GM18520 (cell line): ENCODE data around the gene RHNO1.

Experiments
- ATAC-seq: cut with Tn5 transposase; IDR thresholded peaks from one replicate; pipeline ENCODE4 v1.9.1; 2021; ENCODE audit not compliant: unreplicated experiment

RHNO1 gene

DNA sequence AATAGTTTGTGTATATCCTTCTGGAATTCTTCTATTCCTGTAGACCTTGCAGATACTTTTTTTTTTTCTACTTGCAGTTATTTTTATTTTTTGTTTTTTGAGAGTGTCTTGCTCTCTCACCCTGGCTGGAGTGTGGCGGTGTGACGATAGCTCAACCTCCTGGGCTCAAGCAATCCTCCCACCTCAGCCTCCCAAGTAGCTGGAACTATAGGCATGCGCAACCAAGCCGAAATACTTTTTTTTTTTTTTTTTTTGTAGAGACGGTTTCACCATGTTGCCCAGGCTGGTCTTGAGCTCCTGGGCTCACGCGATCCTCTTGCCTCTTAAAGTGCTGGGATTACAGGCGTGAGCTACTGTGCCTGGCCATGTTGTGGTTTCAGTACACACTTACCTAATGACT lies 23.6 kb downstream of the RHNO1 start:
- ATAC-seq: no peak

DNA sequence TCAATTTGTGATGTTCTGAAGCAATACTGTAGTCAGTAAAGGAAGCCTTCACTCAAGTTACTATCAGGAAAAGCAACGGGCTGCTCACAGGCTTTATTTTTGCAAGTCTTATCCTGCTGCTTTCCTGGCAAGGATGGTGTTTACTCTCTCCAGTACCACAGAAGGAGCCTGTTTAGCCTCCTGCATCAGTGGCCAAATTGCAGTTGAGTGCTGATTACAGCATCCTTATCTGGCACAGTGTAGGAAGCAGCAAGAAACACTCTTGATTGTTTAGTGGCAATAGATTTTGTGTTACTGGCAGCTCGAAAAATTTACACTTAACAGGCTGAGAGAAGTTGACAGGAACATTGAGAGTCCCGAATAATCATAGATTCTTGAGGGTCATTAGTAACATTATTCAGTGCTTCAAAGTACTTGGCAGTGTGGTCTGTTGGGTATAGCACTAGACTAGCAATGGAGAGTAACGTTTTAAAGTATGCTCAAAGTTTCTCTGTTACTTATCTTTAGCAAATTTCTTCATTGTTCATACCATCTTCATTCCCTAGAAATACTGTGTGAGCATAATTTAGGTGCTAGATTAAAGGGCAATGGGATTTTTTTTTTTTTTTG lies 25.4 kb downstream of the RHNO1 start:
- ATAC-seq: no peak

DNA sequence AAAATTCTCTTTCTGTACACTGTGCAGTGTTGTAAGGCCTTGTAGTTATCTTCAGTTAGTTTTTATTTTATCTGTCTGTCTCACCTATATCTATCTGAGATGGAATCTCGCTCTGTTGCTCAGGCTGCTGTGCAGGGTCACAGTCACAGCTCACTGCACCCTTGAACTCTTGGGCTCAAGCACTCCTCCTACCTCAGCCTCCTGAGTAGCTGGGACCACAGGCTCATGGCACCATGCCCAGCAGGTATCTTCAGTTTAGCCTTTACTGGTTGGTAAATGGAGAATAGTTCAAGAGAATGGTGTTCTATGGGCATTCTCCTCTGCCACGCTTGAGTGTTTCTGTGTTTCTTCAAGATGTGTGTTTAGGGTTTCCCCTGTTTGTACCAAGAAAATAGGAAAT lies 27.2 kb downstream of the RHNO1 start:
- no peak for ATAC-seq

DNA sequence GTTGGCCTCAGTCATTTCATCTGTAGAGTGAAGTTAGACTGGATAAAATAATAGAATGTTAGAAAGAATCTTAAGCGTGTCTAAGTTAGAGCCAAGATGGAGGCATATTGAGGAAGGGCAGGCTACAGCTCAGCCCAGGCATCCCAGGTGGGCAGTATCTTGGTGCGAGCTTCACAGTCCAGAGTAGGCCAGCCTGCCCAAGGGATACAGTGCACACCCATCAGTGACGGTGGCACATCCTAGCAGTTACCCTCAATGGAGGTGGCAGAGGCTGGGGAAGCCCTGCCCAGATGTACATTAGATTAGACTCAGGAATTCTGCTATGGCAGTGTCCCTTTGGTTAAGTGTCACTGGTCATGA lies 35.2 kb downstream of the RHNO1 start:
- no peak for ATAC-seq

DNA sequence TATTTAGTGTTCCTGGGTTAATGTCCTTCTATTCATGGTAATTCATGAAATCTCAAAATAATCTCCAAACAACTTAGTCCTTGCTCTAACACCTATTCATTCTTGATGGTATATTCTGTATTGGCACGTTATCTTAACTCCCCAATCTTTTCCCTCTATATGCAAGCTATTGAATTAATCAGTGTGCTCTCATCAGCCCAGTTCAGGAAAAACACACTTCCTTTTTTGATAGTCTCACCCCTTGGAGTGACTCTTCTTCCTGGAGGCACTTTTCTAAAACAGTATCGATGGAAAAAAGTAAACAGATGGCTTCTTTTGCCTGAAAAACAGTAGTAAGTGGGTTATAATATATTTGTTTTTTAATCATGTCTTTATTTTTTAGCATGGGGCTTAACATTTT lies 42.2 kb downstream of the RHNO1 start:
- no peak for ATAC-seq

DNA sequence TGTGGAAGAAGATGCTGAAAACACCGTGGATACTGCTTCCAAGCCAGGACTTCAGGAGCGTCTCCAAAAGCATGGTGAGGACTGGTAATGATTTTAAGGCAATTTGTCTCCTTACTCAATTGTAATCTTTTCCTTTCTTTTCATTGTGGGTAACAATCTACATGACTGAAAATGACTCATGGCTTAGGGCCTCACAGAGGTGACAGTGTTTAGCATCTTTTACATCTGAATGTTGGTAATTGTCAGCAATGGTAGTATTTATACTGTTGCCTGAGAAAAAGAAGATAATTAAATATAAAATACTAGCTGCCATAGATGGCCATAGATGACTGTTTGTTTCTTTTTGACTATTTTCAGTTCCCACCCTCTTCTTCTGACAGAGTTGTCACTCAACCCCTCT lies 45.3 kb downstream of the RHNO1 start:
- no peak for ATAC-seq

DNA sequence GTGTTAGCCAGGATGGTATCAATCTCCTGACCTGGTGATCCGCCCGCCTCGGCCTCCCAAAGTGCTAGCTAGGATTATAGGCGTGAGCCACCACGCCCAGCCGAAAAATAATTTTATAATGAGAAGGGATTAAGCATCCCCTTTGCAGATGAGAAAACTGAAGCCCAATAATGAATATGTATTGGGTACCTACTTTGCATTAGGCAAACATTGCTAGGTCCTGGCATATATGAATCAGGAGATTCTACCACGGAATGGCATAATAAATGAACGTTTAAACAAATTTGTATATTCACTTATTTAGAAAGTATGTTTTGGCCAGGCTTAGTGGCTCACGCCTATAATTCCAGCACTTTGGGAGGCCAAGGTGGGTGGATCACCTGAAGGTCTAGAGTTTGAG lies 46.0 kb downstream of the RHNO1 start:
- ATAC-seq: no peak

DNA sequence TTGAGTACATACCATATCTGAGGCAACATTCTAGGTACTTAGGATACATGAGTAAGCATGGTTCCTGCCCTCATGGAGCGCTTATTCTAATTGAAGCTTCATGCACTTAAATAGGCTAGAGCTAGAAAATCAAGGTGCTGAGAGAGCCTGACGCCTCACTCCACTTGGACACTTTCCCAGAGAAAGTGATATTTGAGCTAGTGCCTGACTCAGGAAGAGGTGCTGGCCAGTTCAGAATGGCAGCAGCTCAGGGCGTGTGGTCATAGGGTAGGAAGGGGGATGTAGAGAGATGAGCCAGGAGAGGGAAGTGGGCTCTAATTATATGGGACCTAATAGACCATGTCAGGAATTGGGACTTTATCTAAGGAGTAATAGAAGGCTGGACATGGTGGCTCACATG lies 47.0 kb downstream of the RHNO1 start:
- ATAC-seq: no peak

DNA sequence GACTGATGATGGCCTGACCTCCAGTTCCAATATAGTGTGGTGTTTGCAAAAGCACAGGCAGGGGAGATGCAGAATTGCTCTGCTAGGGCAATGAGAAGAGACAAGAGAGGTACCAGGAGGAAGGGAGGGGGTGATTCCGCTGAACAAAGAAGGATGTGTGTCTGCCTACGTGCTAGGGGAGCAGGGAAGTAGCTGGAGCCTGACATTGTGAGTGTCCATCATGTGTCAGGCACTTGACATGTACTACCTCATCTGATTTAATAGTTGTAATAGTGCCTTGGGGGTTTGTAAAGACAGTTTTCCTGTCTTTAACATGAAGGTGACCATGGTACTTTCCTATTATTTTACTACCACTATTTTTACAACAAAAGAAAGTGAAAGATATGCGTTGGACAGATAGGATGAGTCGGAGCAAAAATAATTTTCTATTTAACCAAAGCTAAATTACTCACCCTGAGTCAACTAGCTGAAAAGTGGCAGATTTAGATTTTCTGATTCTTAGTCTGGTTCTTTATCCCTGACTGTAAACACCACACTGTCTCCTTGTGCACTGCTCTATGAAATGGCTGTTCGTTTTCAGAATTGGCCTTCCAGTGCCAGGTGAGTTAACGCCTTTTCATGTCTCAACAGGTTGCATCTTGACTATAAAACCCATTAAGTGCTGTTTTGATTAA lies 48.4 kb downstream of the RHNO1 start:
- no peak for ATAC-seq

DNA sequence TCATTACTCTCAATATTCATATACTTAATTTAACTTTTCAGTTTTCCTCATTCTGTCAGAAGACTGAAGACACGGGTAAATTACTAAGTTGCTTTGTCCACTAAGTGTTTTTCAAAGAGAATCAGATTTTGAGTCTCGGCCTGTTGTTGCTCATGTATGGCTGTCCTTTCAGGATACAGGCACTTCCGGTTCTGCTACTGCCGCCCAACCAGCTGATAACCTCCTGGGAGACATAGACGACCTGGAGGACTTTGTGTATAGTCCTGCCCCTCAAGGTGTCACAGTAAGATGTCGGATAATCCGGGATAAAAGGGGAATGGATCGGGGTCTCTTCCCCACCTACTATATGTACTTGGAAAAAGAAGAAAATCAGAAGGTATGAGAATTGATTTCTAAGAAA lies 53.8 kb downstream of the RHNO1 start:
- no peak for ATAC-seq

DNA sequence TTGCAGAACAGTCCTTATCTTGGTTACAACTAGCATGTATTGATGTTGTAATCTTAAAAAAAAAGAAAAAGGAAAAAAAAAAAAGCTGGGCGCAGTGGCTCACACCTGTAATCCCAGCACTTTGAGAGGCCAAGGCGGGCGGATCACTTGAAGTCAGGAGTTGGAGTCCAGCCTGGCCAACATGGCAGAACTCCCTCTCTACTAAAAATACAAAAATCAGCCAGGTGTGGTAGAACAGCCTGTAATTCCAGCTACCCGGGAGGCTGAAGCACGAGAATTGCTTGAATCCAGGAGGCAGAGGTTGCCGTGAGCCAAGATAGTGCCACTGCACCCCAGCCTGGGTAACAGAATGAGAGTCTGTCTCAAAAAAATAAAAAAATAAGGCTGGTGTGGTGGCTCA lies 56.6 kb downstream of the RHNO1 start:
- no peak for ATAC-seq

DNA sequence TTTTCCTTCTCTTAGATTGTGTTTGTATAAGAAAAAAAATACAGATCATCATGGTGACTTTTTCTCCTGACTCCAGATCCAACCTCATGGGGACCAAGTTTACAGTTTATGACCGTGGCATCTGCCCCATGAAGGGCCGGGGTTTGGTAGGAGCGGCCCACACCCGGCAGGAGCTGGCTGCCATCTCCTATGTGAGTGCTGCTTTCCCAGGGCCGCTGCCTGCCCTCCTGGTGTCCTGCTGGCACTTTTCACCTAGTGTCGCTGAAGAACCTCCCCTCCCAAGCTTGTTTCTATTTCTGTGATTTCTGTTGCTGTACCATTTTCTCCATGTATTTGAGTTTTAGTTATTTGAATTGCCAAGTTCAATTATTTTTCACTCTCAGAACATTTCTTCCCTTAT lies 57.3 kb downstream of the RHNO1 start:
- no peak for ATAC-seq

DNA sequence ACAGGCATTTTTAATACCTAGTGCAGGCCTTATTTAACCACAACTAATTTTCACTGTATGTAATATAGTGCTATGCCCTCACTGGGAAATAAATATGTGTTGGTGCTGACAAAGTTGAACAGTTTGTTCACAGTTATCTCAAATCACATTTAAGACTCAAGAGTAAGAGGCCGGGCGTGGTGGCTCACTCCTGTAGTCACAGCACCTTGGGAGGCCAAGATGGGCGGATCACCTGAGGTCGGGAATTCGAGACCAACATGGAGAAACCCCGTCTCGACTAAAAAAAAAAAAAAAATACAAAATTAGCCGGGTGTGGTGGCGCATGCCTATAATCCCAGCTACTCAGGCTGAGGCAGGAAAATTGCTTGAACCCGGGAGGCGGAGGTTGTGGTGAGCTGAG lies 59.3 kb downstream of the RHNO1 start:
- ATAC-seq: no peak

DNA sequence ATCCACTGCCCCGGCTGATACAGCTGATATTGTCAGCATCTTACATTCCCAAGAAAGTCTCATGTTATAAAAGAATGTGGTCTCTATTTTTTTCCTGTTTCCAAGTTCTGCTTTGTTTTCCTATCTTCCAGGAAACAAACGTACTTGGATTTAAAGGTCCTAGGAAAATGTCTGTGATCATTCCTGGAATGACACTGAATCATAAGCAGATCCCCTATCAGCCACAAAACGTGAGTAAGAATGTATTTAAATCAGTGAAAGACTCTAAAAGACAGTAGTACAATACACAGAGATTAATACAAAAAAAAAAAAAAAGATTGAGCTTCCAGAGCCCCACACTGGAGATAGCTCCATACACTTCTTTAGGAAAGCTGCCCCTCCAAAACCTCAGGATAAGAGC lies 60.5 kb downstream of the RHNO1 start:
- no peak for ATAC-seq
